Activated B cell treated with CpG ODN at 0.5 μM for 24 hours (primary cell): ENCODE measurements around the gene NOS1AP. TPM values are rescaled to one million over a fixed set of nuclear protein-coding genes. Genes with fewer than 3 reads are reported as not detected.
"Not testable (repeated sequence)": the region's sequence is repeated elsewhere in the genome, so short reads cannot be mapped to it uniquely, and the experiment has no call there.

ENCODE experiments used
- ATAC-seq: fragments of 200-7000 bp; cut with Tn5 transposase; one replicate; pipeline ENCODE4 v1.10.0; 2021; ENCODE audit warnings: low read depth, mild to moderate bottlenecking, moderate library complexity
- CTCF ChIA-PET: fragments of 350-600 bp; sonication (Branson Sonifier 250); formaldehyde crosslinking; loops from one replicate; lab custom pipeline; 2021; ENCODE audit warnings: antibody characterized with exemption; lab: Charles Lee
- POLR2A ChIA-PET: fragments of 350-600 bp; sonication (Branson Sonifier 250); formaldehyde crosslinking; loops from one replicate; lab custom pipeline; 2021; ENCODE audit warnings: antibody characterized with exemption; lab: Charles Lee
- DNase-seq: peaks from one replicate; pipeline ENCODE4 v3.0.0; 2022
- H3K27ac Mint-ChIP-seq: one replicate; pipeline ENCODE4 v1.8.0; 2020; ENCODE audit warnings: mixed read lengths
- H3K27me3 Mint-ChIP-seq: one replicate; pipeline ENCODE4 v1.8.0; 2021; ENCODE audit warnings: mixed read lengths
- H3K36me3 Mint-ChIP-seq: one replicate; pipeline ENCODE4 v1.8.0; 2021; ENCODE audit warnings: low read depth, mixed read lengths
- H3K4me1 Mint-ChIP-seq: one replicate; pipeline ENCODE4 v1.8.0; 2021; ENCODE audit warnings: mixed read lengths
- H3K4me3 Mint-ChIP-seq: one replicate; pipeline ENCODE4 v1.8.0; 2020; ENCODE audit warnings: mild to moderate bottlenecking, mixed read lengths
- H3K9me3 Mint-ChIP-seq: one replicate; pipeline ENCODE4 v1.8.0; 2020; ENCODE audit warnings: mixed read lengths
- CTCF ChIP-seq: fragments of 200-600 bp; IDR thresholded peaks from one replicate; pipeline ENCODE4 v1.8.0; 2022; ENCODE audit warnings: antibody characterized with exemption, mild to moderate bottlenecking
- intact Hi-C: fragments of 100-400 bp; cut with micrococcal nuclease; formaldehyde crosslinking; loops from one replicate; pipeline ENCODE4 v1.15.1; 2024
- total RNA-seq: library from RNA; stranded (reverse); gene quantifications from 2 replicates; pipeline ENCODE4 v1.2.3, GENCODE V29; 2022

The NOS1AP gene
- total RNA-seq, 1 donor from 2014 or later: not detected

- intact Hi-C loops: no loop called here
- no peak overlapping the region for H3K27ac Mint-ChIP-seq
- DNase-seq (no peak), ATAC-seq (no peak)
- no peaks in the 10 kb centered on the region for H3K4me1 Mint-ChIP-seq
- H3K4me3 Mint-ChIP-seq: no peak overlapping the region
- ChIA-PET POLR2A (no interaction called here), CTCF (no interaction called here)
- no peaks in the 10 kb centered on the region for H3K36me3 Mint-ChIP-seq
- TF ChIP-seq CTCF: no peak
- H3K9me3 Mint-ChIP-seq: no peaks in the 10 kb centered on the region
- H3K27me3 Mint-ChIP-seq: peaks cover 14% of the 10 kb centered on the region
Measured at GRCh38 chr1:162342452-162342983, 273.0 kb downstream of the NOS1AP start.

- CTCF ChIA-PET: no interaction called here
- intact Hi-C loops: no loop called here
- Mint-ChIP-seq H3K36me3 (no peaks in the 10 kb centered on the region), H3K27ac (no peak overlapping the region), H3K9me3 (no peaks in the 10 kb centered on the region), H3K27me3 (peaks cover 11% of the 10 kb centered on the region), H3K4me3 (no peak overlapping the region), H3K4me1 (no peaks in the 10 kb centered on the region)
- POLR2A ChIA-PET: no interaction called here
- no peak for TF ChIP-seq CTCF
- ATAC-seq: no peak
- no peak for DNase-seq
Measured at GRCh38 chr1:162343470-162343869, 274.0 kb downstream of the NOS1AP start.

GRCh38 chr1:162347281-162347680 lies 277.8 kb downstream of the NOS1AP start:
- ATAC-seq: no peak
- no peaks in the 10 kb centered on the region for H3K36me3 Mint-ChIP-seq
- H3K27me3 Mint-ChIP-seq: peaks cover 4% of the 10 kb centered on the region
- H3K4me1 Mint-ChIP-seq: no peaks in the 10 kb centered on the region
- TF ChIP-seq CTCF: no peak
- intact Hi-C loops: no loop called here
- no peak overlapping the region for H3K4me3 Mint-ChIP-seq
- no peak for DNase-seq
- ChIA-PET POLR2A (no interaction called here), CTCF (no interaction called here)
- H3K9me3 Mint-ChIP-seq: no peaks in the 10 kb centered on the region
- H3K27ac Mint-ChIP-seq: no peak overlapping the region

- ChIA-PET POLR2A (no interaction called here), CTCF (no interaction called here)
- ATAC-seq: no peak
- Mint-ChIP-seq H3K36me3 (no peaks in the 10 kb centered on the region), H3K27ac (no peak overlapping the region), H3K9me3 (no peaks in the 10 kb centered on the region), H3K27me3 (peaks cover 2% of the 10 kb centered on the region), H3K4me3 (no peak overlapping the region), H3K4me1 (no peaks in the 10 kb centered on the region)
- DNase-seq: no peak
- no peak for TF ChIP-seq CTCF
- intact Hi-C loops: no loop called here
Measured at GRCh38 chr1:162349635-162350330, 280.3 kb downstream of the NOS1AP start.

GRCh38 chr1:162351246-162351842 lies 281.9 kb downstream of the NOS1AP start:
- Mint-ChIP-seq H3K4me1 (no peaks in the 10 kb centered on the region), H3K9me3 (no peaks in the 10 kb centered on the region), H3K36me3 (no peaks in the 10 kb centered on the region), H3K27me3 (peaks cover 2% of the 10 kb centered on the region), H3K4me3 (no peak overlapping the region), H3K27ac (no peak overlapping the region)
- POLR2A ChIA-PET: no interaction called here
- intact Hi-C loops: no loop called here
- ATAC-seq: no peak
- TF ChIP-seq CTCF: no peak
- CTCF ChIA-PET: no interaction called here
- DNase-seq: no peak

GRCh38 chr1:162351874-162352273 lies 282.4 kb downstream of the NOS1AP start:
- H3K36me3 Mint-ChIP-seq, DNase-seq, H3K4me3 Mint-ChIP-seq, CTCF ChIA-PET, H3K27me3 Mint-ChIP-seq, intact Hi-C loops, H3K27ac Mint-ChIP-seq, H3K4me1 Mint-ChIP-seq, POLR2A ChIA-PET, H3K9me3 Mint-ChIP-seq, ATAC-seq: not testable (repeated sequence)
